HepG2 (cell line): Measurements from ENCODE around the gene RAB11FIP5. TPM values are rescaled to one million over a fixed set of nuclear protein-coding genes. Genes with fewer than 3 reads are reported as not detected.

Experiments used
- AHR ChIP-seq: IDR thresholded peaks from 2 replicates; pipeline ENCODE4 v1.6.1; 2018; ENCODE audit warnings: missing genetic modification reagents, missing compliant biosample characterization
- DR1 ChIP-seq: sonication (generic); formaldehyde crosslinking; IDR thresholded peaks from 2 replicates; pipeline ENCODE4 v1.8.0; 2021; ENCODE audit warnings: mild to moderate bottlenecking, missing genetic modification reagents, inconsistent platforms
- JDP2 ChIP-seq: sonication (generic); formaldehyde crosslinking; IDR thresholded peaks from 2 replicates; pipeline ENCODE4 v1.8.1; 2022; ENCODE audit warnings: missing genetic modification reagents, borderline replicate concordance
- NFKBIZ ChIP-seq: IDR thresholded peaks from 2 replicates; pipeline ENCODE4 v1.6.1; 2018; ENCODE audit warnings: missing genetic modification reagents, missing compliant biosample characterization
- POLR2G ChIP-seq: fragments of 200-400 bp; formaldehyde crosslinking; IDR thresholded peaks from 2 replicates; pipeline ENCODE4 v1.6.1; 2018; ENCODE audit warnings: mild to moderate bottlenecking, low read depth, low read length, moderate library complexity
- RARG ChIP-seq: sonication (generic); formaldehyde crosslinking; IDR thresholded peaks from 2 replicates; pipeline ENCODE4 v1.4.0; 2020; ENCODE audit warnings: low read depth, mild to moderate bottlenecking, missing genetic modification reagents
- RBFOX2 ChIP-seq: fragments of 200-400 bp; formaldehyde crosslinking; IDR thresholded peaks from 2 replicates; pipeline ENCODE4 v1.6.1; 2017; ENCODE audit warnings: low read depth, mild to moderate bottlenecking, low read length
- TAF1 ChIP-seq: sonication (generic); formaldehyde crosslinking; IDR thresholded peaks from 2 replicates; pipeline ENCODE4 v1.4.0; 2020; ENCODE audit warnings: missing genetic modification reagents
- TSC22D2 ChIP-seq: sonication (generic); formaldehyde crosslinking; IDR thresholded peaks from 2 replicates; pipeline ENCODE4 v1.5.1; 2020; ENCODE audit warnings: missing genetic modification reagents, mild to moderate bottlenecking, borderline replicate concordance
- XBP1 ChIP-seq: sonication (generic); formaldehyde crosslinking; IDR thresholded peaks from 2 replicates; pipeline ENCODE4 v1.5.0; 2020; ENCODE audit warnings: missing genetic modification reagents
- ZMAT3 ChIP-seq: sonication (generic); formaldehyde crosslinking; conservative IDR thresholded peaks from 2 replicates; pipeline ENCODE4 v1.7.0; 2021; ENCODE audit warnings: missing genetic modification reagents
- ZNF207 ChIP-seq: fragments of 450-650 bp; IDR thresholded peaks from 2 replicates; pipeline ENCODE4 v1.6.1; 2016; ENCODE audit warnings: antibody characterized with exemption, borderline replicate concordance
- ZNF235 ChIP-seq: sonication (generic); formaldehyde crosslinking; IDR thresholded peaks from 2 replicates; pipeline ENCODE4 v1.8.1; 2023; ENCODE audit warnings: mild to moderate bottlenecking, missing genetic modification reagents, borderline replicate concordance
- ZNF256 ChIP-seq: sonication (generic); formaldehyde crosslinking; conservative IDR thresholded peaks from 2 replicates; pipeline ENCODE4 v1.4.0; 2020; ENCODE audit warnings: missing genetic modification reagents
- ZNF556 ChIP-seq: sonication (generic); formaldehyde crosslinking; IDR thresholded peaks from 2 replicates; pipeline ENCODE4 v1.4.0; 2020; ENCODE audit warnings: mild to moderate bottlenecking, missing genetic modification reagents, borderline replicate concordance
- ZNF615 ChIP-seq: sonication (generic); formaldehyde crosslinking; IDR thresholded peaks from 2 replicates; pipeline ENCODE4 v1.5.0; 2020; ENCODE audit warnings: mild to moderate bottlenecking, missing genetic modification reagents, borderline replicate concordance
- ZNF737 ChIP-seq: sonication (generic); formaldehyde crosslinking; IDR thresholded peaks from 2 replicates; pipeline ENCODE4 v1.5.0; 2020; ENCODE audit warnings: missing genetic modification reagents, mild to moderate bottlenecking, borderline replicate concordance
- ZNF766 ChIP-seq: sonication (generic); formaldehyde crosslinking; IDR thresholded peaks from 2 replicates; pipeline ENCODE4 v1.5.0; 2020; ENCODE audit warnings: missing genetic modification reagents, borderline replicate concordance
- polyA plus RNA-seq, 8 experiments: library from polyadenylated mRNA; depleted of rRNA in 3 of 8; stranded (reverse) in 7 of 8; unstranded in 1 of 8; fragments of >200 nt; fragmentation: Illumina TruSeq in 4 of 8; extraction: Trizol in 4 of 8; gene quantifications; 2 replicates each; pipeline versions ENCODE4 v1.2.1 to v1.2.3, GENCODE V29; 2011 to 2016; ENCODE audit warnings: low read depth in 4 of 8, missing spikeins in 1 of 8, mixed read lengths in 1 of 8; ENCODE audit not compliant: insufficient read depth in 1 of 8
- total RNA-seq, 5 experiments: library from RNA; depleted of rRNA; stranded (reverse); fragments of >200 nt; fragmentation: Illumina TruSeq; extraction: Trizol; gene quantifications; 2 replicates each; pipeline ENCODE4 v1.2.3, GENCODE V29; 2016; ENCODE audit warnings: low read depth in 1 of 5
- TF ChIP-seq, protein P1 (sequence below): sonication (generic); formaldehyde crosslinking; IDR thresholded peaks from 2 replicates; pipeline ENCODE4 v1.5.0; 2020; ENCODE audit warnings: mild to moderate bottlenecking, missing genetic modification reagents
- TF ChIP-seq, protein P2 (sequence below): sonication (generic); formaldehyde crosslinking; IDR thresholded peaks from 2 replicates; pipeline ENCODE4 v1.4.0; 2020; ENCODE audit warnings: missing genetic modification reagents
- TF ChIP-seq, protein P3 (sequence below): sonication (generic); formaldehyde crosslinking; IDR thresholded peaks from 2 replicates; pipeline ENCODE4 v1.8.0; 2022; ENCODE audit warnings: missing genetic modification reagents, low read depth, mild to moderate bottlenecking, borderline replicate concordance
- TF ChIP-seq, protein P4 (sequence below): sonication (generic); formaldehyde crosslinking; IDR thresholded peaks from 2 replicates; pipeline ENCODE4 v1.4.0; 2020; ENCODE audit warnings: missing genetic modification reagents
- TF ChIP-seq, protein P5 (sequence below): sonication (generic); formaldehyde crosslinking; IDR thresholded peaks from 2 replicates; pipeline ENCODE4 v1.4.0; 2020; ENCODE audit warnings: missing genetic modification reagents
- TF ChIP-seq, protein P6 (sequence below): sonication (generic); formaldehyde crosslinking; IDR thresholded peaks from 2 replicates; pipeline ENCODE4 v1.8.0; 2022; ENCODE audit warnings: mild to moderate bottlenecking, missing genetic modification reagents, moderate library complexity

Gene RAB11FIP5
- total and polyA plus RNA-seq, 2 of the 13 experiments (the other 11 are each of a cell fraction or from before 2014, with no cell fraction given), result 9.4 to 22.9 TPM

DNA sequence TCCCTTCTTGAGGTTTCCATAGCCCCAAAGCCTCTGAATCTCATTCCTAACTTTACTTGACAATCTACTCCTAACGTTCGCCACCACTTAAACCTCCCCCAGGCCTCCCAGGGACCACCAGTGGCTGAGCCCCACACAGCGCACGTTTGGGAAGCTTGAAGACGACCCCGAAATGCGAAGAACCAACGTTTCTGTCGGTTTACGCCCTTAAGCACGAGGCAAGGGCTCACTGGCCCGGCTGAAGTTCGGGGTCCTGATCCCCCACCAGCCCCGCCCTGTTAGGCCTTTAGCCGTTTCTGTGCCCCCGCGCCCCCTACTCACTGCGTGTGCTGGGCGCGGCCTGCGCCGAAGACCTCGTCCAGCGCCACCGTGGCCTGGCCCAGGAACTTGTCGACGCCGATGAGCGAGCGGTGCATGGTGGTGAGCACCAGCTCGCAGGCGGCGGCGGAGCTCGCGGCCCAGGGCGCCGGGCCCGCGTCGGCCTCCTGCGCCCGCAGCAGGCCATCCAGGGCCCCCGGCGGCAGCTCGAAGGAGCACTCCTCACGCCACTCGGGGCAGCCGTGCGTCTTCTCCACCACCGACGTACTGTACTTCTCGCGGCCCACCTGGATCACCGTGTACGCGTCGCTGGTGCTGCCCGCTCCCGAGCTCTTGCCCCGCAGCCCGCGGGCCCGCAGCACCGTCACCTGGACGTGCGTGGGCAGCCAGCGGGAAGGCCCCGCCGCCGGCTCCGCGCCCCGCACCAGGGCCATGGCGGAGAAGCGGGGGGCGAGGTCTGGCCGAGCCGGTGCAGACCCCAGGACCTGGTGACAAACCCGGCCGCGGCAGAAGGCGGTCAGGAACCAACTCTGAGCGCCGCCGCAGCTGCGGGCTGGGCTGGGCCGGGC is 479 bp downstream of the RAB11FIP5 start (continued):
- no peak; the same call in 1 of the 2 replicates for TF ChIP-seq AHR (CRISPR knock-in tag)
- peak; percentile 68; the same call in 1 of the 2 replicates for TF ChIP-seq JDP2 (CRISPR knock-in tag)
- peak; percentile 36; the same call in 1 of the 2 replicates for TF ChIP-seq DR1
- no peak for TF ChIP-seq ZNF207
- TF ChIP-seq, protein P1, sequence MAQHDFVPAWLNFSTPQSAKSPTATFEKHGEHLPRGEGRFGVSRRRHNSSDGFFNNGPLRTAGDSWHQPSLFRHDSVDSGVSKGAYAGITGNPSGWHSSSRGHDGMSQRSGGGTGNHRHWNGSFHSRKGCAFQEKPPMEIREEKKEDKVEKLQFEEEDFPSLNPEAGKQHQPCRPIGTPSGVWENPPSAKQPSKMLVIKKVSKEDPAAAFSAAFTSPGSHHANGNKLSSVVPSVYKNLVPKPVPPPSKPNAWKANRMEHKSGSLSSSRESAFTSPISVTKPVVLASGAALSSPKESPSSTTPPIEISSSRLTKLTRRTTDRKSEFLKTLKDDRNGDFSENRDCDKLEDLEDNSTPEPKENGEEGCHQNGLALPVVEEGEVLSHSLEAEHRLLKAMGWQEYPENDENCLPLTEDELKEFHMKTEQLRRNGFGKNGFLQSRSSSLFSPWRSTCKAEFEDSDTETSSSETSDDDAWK (CRISPR knock-in tag), result no peak
- TF ChIP-seq, protein P2, sequence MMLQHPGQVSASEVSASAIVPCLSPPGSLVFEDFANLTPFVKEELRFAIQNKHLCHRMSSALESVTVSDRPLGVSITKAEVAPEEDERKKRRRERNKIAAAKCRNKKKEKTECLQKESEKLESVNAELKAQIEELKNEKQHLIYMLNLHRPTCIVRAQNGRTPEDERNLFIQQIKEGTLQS, result no peak; the same call in 1 of the 2 replicates
- TF ChIP-seq ZNF737, result peak; percentile 63; the same call in 1 of the 2 replicates
- TF ChIP-seq, protein P3, sequence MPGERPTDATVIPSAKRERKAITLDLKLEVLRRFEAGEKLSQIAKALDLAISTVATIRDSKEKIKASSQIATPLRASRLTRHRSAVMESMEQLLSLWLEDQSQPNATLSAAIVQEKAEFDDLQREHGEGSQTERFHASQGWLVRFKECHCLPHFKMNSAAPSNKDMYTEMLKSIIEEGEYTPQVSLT, result no peak; the same call in 1 of the 2 replicates
- peak; percentile 60; the same call in 1 of the 2 replicates for TF ChIP-seq RBFOX2
- no peak for TF ChIP-seq RARG (CRISPR knock-in tag)
- TF ChIP-seq ZNF556 (CRISPR knock-in tag), result peak; percentile 67; the same call in 1 of the 2 replicates
- TF ChIP-seq XBP1 (CRISPR knock-in tag), result no peak
- TF ChIP-seq ZMAT3 (CRISPR knock-in tag), result 0 out of 2 replicates have a peak, but pooled peaks have one; percentile 61
- TF ChIP-seq, protein P4, sequence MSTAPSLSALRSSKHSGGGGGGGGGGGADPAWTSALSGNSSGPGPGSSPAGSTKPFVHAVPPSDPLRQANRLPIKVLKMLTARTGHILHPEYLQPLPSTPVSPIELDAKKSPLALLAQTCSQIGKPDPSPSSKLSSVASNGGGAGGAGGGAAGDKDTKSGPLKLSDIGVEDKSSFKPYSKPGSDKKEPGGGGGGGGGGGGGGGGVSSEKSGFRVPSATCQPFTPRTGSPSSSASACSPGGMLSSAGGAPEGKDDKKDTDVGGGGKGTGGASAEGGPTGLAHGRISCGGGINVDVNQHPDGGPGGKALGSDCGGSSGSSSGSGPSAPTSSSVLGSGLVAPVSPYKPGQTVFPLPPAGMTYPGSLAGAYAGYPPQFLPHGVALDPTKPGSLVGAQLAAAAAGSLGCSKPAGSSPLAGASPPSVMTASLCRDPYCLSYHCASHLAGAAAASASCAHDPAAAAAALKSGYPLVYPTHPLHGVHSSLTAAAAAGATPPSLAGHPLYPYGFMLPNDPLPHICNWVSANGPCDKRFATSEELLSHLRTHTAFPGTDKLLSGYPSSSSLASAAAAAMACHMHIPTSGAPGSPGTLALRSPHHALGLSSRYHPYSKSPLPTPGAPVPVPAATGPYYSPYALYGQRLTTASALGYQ (CRISPR knock-in tag), result no peak
- TF ChIP-seq POLR2G, result peak; percentile 26; the same call in 1 of the 2 replicates
- TF ChIP-seq TSC22D2 (CRISPR knock-in tag), result peak; percentile 90
- TF ChIP-seq ZNF615 (CRISPR knock-in tag), result no peak
- no peak for TF ChIP-seq ZNF256 (CRISPR knock-in tag)
- TF ChIP-seq, protein P5, sequence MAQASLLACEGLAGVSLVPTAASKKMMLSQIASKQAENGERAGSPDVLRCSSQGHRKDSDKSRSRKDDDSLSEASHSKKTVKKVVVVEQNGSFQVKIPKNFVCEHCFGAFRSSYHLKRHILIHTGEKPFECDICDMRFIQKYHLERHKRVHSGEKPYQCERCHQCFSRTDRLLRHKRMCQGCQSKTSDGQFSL, result no peak
- TF ChIP-seq ZNF766, result peak; percentile 90; the same call in 1 of the 2 replicates
- no peak for TF ChIP-seq NFKBIZ (CRISPR knock-in tag)
- TF ChIP-seq, protein P6, sequence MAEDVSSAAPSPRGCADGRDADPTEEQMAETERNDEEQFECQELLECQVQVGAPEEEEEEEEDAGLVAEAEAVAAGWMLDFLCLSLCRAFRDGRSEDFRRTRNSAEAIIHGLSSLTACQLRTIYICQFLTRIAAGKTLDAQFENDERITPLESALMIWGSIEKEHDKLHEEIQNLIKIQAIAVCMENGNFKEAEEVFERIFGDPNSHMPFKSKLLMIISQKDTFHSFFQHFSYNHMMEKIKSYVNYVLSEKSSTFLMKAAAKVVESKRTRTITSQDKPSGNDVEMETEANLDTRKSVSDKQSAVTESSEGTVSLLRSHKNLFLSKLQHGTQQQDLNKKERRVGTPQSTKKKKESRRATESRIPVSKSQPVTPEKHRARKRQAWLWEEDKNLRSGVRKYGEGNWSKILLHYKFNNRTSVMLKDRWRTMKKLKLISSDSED (CRISPR knock-in tag), result peak; percentile 92
- TF ChIP-seq TAF1 (CRISPR knock-in tag), result 0 out of 2 replicates have a peak, but pooled peaks have one; percentile 32
- peak; percentile 27; the same call in 1 of the 2 replicates for TF ChIP-seq ZNF235 (CRISPR knock-in tag)
